NCI-H1048 (cell line): ENCODE data around the gene FHOD1.

Experiments
- DNase-seq: peaks from one replicate; lab custom pipeline; 2025; lab: John Stamatoyannopoulos, UW

Gene FHOD1

GRCh38 chr16:67234180-67234597 is 13.1 kb downstream of the FHOD1 start:
- DNase-seq = no peak

- no peak for DNase-seq
Measured at GRCh38 chr16:67233596-67233995, 13.7 kb downstream of the FHOD1 start.

DNA sequence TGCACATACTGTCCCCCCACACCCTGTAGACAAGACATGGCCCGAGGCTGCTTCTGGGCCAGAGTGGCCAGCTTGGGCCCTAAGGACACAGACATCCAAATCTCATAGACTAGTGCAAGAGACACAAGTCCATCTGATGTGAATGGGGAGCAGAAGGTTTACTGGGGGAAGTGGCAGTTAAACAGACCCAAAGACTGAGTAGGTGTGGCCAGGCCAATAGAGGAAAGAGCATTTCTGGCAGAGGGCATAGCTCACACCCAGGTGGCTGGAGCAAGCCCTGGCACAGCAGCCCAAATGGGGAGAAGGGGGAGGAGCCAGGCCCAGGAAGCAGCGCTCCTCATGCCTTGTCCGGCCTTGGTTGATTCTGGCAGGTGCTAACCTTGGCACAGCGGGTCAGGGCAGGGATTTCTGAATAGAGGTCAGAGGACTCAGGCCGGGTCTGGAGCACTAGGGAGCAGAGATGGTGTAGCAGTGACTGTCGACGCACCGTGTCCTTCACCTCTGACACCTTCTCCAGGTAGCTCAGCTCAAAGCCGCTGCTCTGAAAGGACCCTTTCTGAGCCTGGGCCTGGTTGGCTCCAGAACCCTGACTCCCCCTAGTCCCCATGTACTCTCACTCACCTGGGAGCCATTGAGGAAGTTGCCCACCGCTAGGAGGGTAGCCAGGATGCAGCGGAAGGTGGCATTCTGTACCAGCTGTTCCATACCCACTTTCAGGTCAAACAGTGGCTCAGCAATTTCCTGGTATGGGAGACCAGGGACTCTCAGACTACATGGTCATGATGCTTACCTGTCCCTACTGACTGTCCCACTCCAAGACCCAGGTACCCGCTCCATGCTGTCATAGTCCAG is 16.2 kb downstream of the FHOD1 start:
- DNase-seq = no peak

DNA sequence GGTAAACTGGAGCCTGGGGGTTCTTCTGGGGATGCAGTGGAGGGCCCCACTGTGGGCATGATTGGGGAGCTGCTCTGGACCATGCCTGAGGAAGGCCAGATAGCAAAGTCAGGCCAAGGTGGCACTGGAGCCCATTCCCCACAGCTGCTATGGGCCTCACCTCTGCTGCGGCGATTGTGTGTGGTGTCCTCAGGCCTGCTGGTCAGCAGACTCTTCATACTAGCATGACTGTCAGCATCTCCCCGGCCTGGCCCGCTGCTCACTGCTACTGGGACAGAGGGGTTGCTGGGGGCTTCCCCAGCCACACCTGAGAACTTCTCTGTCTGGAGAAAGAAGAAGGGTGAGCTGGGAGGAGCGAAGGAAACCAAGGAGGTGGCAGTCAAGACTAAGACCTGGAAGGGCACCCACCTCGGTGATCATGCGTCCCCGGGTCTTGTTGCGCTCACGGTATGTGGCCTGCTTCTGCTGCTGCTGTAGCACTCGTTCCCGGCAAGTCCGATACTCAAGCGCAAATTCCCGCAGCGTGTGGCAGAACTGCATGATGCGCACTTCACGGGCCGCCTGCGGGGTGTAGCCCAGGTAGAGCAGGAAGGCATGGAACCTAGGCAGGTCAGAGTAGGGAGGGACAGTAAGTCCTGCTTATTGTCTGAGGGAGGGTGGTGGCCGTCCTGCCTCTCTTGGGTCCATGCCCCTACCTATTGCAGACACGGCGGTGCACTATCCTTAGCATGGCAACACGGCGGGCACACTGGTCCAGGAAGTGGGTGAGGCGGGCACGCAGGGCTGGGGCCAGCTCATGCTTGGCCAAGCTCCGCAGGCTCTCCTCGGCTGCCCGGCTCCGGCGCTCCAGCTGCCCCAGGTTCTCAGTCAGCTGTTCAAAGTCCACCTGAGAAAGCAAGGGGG is 17.1 kb downstream of the FHOD1 start:
- no peak for DNase-seq

- DNase-seq = no peak
Measured at GRCh38 chr16:67228905-67229304, 18.4 kb downstream of the FHOD1 start.

DNA sequence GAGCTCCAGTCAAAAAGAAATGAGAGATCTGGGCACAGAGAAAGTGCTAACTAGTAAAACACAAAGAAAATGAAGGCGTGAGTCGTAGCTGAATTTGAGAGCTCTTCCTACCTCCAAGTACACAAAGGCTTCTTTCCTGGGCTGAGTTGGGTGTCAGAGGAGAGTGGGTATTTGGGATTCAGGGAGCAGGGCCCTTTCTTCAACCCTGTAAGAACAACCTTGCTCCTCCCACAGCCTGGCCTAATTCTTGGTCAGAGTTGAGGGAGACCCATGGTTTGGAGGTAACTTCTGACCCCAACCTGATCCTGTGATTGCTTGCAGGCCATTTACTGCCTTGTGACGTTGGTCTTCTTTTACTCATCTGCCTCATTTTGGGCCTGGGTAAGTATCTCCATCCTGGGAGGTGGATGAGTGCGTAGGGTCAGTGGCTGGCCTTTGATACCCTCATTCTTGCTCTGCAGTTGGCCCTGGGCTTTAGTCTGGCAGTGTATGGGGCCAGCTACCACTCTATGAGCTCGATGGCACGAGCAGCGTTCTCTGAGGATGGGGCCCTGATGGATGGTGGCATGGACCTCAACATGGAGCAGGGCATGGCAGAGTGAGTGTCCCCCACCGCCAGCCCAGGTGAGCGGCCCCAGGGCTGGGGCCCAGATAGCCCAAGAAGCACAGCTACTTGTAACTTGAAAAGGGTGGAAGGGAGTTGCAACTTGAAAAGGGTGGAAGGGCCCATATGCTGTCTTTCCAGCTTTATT is 19.1 kb downstream of the FHOD1 start:
- DNase-seq = no peak

GRCh38 chr16:67227567-67227921 is 19.7 kb downstream of the FHOD1 start:
- DNase-seq = no peak

DNA sequence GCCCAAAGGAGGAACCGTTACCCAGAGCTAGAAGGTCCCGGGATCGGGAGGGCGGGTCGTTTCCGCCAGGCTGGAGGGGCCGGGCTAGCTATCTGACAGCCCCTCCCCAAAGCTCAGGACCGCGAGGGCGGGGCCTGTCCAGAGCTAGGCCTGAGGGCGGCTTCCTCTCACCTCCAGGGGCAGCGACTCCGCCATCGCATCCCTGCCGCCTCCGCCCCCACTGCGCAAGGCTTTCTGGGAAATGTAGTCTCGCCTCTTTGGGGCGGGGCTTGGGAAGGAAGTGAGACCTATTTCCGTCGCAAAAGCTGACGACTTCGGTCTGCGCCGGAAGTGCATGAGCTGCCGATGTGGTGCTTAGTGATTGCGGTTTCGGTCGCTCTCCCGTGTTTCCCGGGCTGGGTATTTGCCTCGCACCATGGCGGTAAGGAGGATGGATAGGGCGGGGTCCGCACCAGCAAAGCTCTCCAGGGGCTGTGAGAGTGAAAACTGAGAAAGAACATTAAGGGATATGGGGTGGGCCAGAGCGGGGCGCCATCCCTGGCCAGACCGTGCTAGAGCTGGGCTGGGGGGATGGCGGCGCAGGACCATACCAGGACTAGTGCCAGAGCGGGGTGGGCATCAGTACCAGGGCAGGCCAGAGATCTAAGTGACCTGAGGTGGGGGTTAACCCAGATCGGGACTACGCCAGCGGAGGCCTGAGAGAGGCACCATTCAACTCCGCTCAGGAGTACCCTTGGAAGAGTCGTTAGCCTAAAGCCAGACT is 20.3 kb downstream of the FHOD1 start, which contains the start of gene TMEM208:
Gene TMEM208 (plus strand): TSS at position 327 of the 763 bp plus-strand sequence. CDS start 89 bp downstream, at position 416.
- peak; percentile 71 for DNase-seq

DNA sequence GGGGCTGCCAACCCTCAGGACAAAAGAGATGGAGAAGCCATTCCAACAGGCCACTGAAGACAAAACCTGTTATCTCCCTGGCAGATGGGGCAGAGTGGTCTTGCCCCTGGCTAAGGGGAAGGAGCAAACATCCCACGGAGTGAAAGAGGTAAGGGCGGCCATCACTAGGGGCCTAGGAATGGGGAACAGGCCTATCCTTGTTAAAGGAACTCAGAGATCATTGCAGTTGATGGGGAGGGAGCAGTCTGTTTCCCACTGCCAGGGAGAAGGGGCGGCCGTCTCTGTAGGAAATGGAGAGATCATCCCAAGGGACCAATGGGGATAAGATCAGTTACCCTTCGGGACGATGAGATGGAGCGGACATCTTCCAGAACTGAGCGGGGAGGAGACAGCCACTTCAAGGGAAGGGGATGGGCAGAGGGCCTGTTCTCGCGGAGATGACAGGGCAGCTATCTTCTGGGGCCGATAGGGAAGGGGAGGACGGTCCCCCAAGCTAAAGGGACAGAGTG is 20.9 kb downstream of the FHOD1 start:
- no peak for DNase-seq

GRCh38 chr16:67223992-67224391 is 23.3 kb downstream of the FHOD1 start:
- DNase-seq = no peak

DNA sequence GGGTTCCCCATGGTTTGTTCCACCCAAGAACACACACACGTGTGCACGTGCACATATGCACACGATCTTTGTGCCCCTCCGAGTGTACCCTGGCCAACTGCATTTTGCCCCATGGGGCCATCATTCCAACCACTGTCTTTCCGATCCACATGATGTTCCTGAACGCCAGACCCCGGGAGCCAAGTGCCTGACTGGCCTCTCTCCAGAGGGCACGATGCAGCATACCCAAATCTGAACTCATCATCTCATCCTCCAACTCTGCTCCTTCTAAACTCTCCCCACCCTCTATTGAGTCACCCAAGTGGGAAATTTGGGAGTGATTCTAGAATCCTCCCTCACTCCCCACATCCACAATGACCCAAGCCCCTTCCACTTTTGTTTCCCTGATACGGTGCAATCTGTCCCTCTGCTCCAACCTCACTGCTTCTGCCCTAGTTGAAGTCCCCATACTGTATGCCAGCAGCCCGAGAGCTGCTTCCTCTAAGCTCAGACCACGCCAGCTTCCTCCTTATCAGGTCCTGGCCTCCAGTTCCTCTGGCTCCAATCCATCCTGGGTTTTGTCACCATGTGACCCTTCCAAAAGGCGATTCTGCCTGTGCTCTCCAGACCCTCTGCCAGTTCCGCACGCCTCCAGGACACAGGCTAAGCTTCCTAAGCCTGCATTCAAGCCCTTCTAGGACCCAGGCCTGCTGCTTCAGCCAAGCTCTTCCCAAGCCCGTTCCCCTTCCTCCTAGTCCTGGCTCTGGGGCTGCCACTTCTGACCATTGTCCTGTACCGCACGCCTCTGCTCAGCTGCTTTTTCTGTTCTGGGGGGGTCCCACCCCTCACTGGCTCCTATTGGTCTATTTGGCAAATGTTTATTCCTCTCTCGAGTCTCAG is 30.4 kb downstream of the FHOD1 start:
- DNase-seq = no peak

DNA sequence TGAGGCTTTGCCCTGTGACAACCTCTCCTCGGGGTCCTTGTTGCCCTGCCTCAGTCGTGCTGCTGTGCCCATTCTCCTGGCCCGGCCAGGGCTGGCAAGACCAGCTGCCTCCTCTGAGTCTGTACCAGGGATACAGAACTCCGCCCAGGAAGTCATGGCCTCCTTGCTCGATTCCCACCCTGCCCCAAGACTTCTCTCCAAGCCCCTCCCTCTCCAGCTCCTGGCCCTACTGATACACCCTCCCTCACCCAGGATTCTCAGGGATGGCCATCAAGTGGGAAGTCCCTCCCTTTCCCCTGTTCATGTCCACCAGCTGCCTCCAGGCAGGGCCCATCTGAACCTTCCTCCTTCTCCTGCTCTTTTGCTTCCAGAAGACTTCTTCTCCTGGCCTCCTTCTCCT is 31.6 kb downstream of the FHOD1 start:
- DNase-seq = no peak

- DNase-seq = no peak
Measured at GRCh38 chr16:67213197-67214019, 33.9 kb downstream of the FHOD1 start.

DNA sequence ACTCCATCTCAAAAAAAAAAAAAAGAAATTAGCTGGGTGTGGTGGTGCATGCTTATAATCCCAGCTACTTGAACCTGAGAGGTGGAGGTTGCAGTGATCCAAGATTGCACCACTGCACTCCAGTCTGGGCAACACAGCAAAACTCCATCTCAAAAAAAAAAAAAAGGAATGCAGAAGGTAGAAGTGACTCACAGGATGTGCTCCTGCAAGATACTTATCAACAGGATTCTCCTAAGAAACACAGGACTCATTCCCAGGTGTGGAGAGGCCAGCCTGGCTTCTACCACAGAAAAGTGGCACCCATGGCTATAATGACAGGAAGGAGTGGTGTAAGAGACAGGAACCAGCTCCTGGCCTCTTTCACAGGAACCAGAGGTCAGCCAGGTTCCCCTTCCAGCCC is 34.5 kb downstream of the FHOD1 start:
- no peak for DNase-seq

- no peak for DNase-seq
Measured at GRCh38 chr16:67211674-67212073, 35.6 kb downstream of the FHOD1 start.

DNA sequence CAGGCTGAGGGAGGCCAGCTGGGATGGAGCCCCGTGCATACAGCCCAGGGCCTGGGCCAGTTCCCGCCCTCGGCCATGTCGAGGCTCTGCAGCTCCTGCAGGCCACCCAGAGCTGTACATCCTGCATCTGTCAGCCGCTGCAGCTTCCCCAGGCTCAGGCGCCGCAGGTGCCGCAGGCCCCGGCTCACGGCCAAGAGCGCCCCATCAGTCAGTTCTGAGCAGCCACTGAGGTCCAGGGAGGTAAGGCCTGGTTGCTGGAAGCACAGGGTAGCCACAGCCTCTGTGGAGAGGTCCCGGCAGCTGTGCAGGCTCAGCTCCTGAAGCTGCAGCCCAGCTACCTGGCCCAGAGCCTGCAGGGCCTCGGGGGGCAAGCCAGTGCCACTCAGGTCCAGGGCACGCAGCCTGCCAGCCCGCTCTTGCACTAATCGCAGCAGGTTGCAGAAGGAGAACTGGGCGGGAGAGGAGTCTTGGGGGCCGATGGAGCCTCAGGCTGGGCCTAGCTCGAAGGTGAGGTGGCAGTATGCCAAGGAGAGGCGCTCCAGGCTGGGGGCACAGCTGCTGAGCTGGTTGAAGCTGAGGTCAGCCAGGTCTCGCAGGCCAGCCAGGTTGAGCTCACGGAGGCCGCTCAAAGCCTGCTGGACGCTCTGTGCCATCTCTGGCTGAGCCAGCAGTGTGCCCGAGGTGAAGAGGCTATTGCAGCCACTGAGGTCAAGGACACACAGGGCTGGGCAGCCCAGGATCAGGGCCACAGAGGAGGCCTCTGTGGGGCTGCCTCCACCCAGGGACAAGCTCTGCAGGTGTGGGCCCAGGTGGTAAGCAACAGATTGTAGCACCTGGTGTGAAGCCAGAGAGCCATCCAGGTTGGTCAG is 37.0 kb downstream of the FHOD1 start:
- DNase-seq = no peak

GRCh38 chr16:67209565-67209964 is 37.7 kb downstream of the FHOD1 start:
- no peak for DNase-seq

- DNase-seq = no peak
Measured at GRCh38 chr16:67208154-67208896, 39.0 kb downstream of the FHOD1 start.
